ENCODE data around the gene XRCC6.

DNA sequence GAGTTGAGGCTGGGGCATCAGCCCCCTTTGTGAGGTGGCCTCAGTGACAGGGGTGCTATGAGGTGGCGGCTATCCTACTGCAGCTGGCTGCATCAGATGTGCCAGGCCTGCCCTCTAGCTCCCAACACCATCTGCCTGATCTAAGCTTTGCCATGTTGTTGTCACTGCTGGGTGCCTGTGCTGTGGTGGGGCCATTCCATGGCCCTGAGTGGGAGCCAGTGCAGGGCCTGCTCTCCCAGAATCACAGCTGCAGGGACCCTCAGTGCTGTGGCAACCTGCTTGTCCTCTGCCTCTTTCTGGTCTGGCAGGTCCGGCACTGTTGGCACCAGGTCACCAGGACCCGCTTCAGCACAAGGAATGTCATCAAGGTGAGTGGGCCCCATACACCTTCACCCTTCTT, 69.4 kb downstream of the XRCC6 start:
- TF ChIP-seq, protein P1, sequence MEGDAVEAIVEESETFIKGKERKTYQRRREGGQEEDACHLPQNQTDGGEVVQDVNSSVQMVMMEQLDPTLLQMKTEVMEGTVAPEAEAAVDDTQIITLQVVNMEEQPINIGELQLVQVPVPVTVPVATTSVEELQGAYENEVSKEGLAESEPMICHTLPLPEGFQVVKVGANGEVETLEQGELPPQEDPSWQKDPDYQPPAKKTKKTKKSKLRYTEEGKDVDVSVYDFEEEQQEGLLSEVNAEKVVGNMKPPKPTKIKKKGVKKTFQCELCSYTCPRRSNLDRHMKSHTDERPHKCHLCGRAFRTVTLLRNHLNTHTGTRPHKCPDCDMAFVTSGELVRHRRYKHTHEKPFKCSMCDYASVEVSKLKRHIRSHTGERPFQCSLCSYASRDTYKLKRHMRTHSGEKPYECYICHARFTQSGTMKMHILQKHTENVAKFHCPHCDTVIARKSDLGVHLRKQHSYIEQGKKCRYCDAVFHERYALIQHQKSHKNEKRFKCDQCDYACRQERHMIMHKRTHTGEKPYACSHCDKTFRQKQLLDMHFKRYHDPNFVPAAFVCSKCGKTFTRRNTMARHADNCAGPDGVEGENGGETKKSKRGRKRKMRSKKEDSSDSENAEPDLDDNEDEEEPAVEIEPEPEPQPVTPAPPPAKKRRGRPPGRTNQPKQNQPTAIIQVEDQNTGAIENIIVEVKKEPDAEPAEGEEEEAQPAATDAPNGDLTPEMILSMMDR (IDR thresholded peaks at IDR 0.05 in 2 of 3, conservative IDR thresholded peaks at IDR 0.05 in 1 of 3; ENCODE audit: borderline replicate concordance in 1 of 3, insufficient read depth in 1 of 3, low read depth in 2 of 3, low read length in 2 of 3), result no peak
- TF ChIP-seq EZH2 (IDR thresholded peaks at IDR 0.05) (no peak), RAD21 (IDR thresholded peaks at IDR 0.05; ENCODE audit: low read depth) (no peak), ZNF274 (IDR thresholded peaks at IDR 0.05; ENCODE audit: low read depth, low read length) (no peak), ZFX (IDR thresholded peaks at IDR 0.05) (no peak), SIN3A (IDR thresholded peaks at IDR 0.05; ENCODE audit: low read depth) (no peak), POLR2A (IDR thresholded peaks at IDR 0.05; ENCODE audit: borderline replicate concordance, extremely low read depth, insufficient read depth, insufficient read length) (no peak), POLR2AphosphoS5 (IDR thresholded peaks at IDR 0.05; ENCODE audit: low read depth, low read length) (no peak), JUND (IDR thresholded peaks at IDR 0.05) (no peak)
